Cortex of kidney (tissue), 1 donor: ENCODE data around the gene TIAL1.
"Not testable (repeated sequence)": the region's sequence is repeated elsewhere in the genome, so short reads cannot be mapped to it uniquely, and the experiment has no call there.

ENCODE experiments used
- DNase-seq: peaks from one replicate; lab custom pipeline; 2025; lab: John Stamatoyannopoulos, UW

The TIAL1 gene

GRCh38 chr10:119596537-119597404 is at the start of gene TIAL1:
Gene TIAL1, minus strand, starts transcription at chr10:119596964. Its CDS starts 499 bp downstream, at chr10:119596465.
- peak; percentile 92 for DNase-seq

GRCh38 chr10:119644994-119645393 is 48.2 kb upstream of the TIAL1 start:
- DNase-seq: no peak

- no peak for DNase-seq
Observed at GRCh38 chr10:119644205-119644814, 47.5 kb upstream of the TIAL1 start.

GRCh38 chr10:119643306-119644204 is 46.8 kb upstream of the TIAL1 start:
- DNase-seq: no peak

- DNase-seq: no peak
Observed at GRCh38 chr10:119642556-119643111, 45.9 kb upstream of the TIAL1 start.

- no peak for DNase-seq
Observed at GRCh38 chr10:119640875-119641526, 44.2 kb upstream of the TIAL1 start.

GRCh38 chr10:119640384-119640783 is 43.6 kb upstream of the TIAL1 start:
- no peak for DNase-seq

GRCh38 chr10:119638982-119639381 is 42.2 kb upstream of the TIAL1 start:
- no peak for DNase-seq

GRCh38 chr10:119637631-119638030 is 40.9 kb upstream of the TIAL1 start:
- DNase-seq: no peak

GRCh38 chr10:119634219-119634544 is 37.4 kb upstream of the TIAL1 start:
- DNase-seq: no peak

GRCh38 chr10:119633538-119634218 is 36.9 kb upstream of the TIAL1 start:
- no peak for DNase-seq

- no peak for DNase-seq
Observed at GRCh38 chr10:119630300-119630699, 33.5 kb upstream of the TIAL1 start.

- DNase-seq: no peak
Observed at GRCh38 chr10:119625570-119626280, 29.0 kb upstream of the TIAL1 start.

GRCh38 chr10:119621078-119621384 is 24.3 kb upstream of the TIAL1 start:
- DNase-seq: no peak

- no peak for DNase-seq
Observed at GRCh38 chr10:119620241-119621077, 23.7 kb upstream of the TIAL1 start.

GRCh38 chr10:119619811-119620210 is 23.0 kb upstream of the TIAL1 start:
- DNase-seq: not testable (repeated sequence)

GRCh38 chr10:119619215-119619614 is 22.5 kb upstream of the TIAL1 start:
- no peak for DNase-seq

GRCh38 chr10:119616882-119617570 is 20.3 kb upstream of the TIAL1 start:
- DNase-seq: no peak

GRCh38 chr10:119614686-119615085 is 17.9 kb upstream of the TIAL1 start:
- DNase-seq: no peak
